Ammon's horn (tissue), 1 donor: ENCODE measurements around the gene CASP2.
"Not testable (repeated sequence)": the region's sequence is repeated elsewhere in the genome, so short reads cannot be mapped to it uniquely, and the experiment has no call there.

Experiments
- DNase-seq: peaks from one replicate; pipeline ENCODE4 v3.0.0-alpha.2; 2016; ENCODE audit warnings: low spot score

CASP2 gene

DNA sequence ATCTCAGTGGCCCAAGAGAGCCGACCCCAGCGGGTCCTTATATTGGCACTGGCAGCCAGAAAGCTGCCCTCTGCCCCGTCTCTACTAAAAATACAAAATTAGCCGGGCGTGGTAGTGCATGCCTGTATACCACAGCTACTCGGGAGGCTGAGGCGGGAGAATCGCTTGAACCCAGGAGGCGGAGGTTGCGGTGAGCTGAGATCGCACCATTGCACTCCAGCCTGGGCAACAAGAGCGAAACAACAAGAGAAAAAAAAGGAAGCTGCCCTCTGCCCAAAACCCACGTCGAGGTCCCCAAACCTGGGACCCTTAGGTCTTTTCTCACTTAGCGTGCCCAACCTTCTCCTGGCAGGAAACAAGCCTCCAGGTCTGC, 24.0 kb upstream of the CASP2 start:
- DNase-seq, result not testable (repeated sequence)

GRCh38 chr7:143265017-143265693, 23.0 kb upstream of the CASP2 start:
- no peak for DNase-seq

GRCh38 chr7:143269251-143269650, 18.9 kb upstream of the CASP2 start:
- no peak for DNase-seq

DNA sequence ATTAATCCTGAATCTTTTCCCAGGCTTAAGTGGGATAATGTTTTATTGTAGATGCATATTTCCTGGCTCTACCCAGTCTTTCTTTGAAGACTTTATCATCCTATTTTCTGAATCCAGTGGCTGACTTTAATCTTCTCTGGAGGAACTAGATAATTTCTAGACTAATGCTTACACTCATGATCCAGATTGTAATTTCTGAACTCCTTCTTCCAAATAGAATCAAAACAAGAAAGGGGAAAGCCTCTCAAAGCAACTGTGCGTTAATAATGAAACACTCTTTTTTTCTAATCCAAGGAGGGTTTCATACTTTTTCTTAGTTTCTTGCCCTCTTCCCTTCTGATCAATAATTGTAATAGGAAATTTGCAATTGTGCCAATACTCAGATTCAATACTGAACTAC, 16.9 kb upstream of the CASP2 start:
- DNase-seq, result no peak

GRCh38 chr7:143272871-143273270, 15.3 kb upstream of the CASP2 start:
- no peak for DNase-seq

GRCh38 chr7:143279186-143280098, 8.7 kb upstream of the CASP2 start:
- peak; percentile 91 for DNase-seq

DNA sequence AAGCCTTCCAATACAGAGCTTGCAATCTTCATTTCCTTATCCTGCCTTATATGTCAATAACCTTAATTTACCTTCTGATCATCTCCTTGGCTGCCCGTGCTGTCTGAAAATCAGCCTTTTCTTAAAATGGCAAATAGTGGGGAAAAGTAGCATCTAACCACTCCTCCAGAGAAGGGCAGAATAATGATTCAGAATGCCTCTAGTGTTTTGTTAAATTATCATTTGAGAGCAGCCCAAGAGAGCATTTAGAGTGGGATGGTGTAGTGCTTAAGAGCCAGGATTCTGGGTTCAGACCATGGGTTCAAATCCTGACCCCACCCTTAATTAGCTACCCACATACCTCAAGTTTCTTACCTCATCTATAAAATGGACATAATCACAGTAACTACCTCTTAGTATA, 8.0 kb upstream of the CASP2 start:
- no peak for DNase-seq

GRCh38 chr7:143280566-143280965, 7.6 kb upstream of the CASP2 start:
- no peak for DNase-seq

DNA sequence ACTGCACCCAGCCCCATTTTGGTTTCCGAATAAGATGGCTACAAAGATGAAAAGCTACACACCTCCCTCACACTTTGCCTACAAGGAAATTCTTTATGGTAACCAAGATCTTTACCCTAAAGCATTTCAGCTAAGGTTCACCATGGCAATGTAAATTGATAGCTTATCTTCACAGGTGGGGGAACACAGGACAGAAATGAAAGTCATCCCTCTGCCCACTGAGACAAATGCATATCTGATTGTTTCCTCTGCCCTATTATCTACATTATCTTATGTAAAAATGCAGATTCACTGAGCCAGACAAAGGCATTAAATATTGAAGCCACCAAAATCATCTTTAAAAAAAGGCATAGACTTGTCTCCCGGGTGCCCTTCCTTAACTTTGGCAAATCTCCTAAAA, 6.6 kb upstream of the CASP2 start:
- DNase-seq, result no peak

DNA sequence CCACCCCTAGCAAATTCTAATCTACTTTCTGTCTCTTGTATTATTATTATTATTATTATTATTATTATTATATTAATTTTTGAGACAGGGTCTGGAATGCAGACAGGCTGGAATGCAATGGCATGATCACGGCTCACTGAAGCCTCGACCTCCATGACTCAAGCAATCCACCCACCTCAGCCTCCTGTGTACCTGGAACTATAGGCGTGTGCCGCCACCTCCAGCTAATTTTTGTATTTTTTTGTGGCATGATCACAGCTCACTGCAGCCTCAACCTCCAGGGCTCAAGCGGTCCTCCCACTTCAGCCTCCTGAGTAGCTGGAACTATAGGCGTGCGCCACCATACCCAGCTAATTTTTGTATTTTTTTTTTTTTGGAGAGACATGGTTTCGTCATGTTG, 6.0 kb upstream of the CASP2 start:
- DNase-seq, result no peak

DNA sequence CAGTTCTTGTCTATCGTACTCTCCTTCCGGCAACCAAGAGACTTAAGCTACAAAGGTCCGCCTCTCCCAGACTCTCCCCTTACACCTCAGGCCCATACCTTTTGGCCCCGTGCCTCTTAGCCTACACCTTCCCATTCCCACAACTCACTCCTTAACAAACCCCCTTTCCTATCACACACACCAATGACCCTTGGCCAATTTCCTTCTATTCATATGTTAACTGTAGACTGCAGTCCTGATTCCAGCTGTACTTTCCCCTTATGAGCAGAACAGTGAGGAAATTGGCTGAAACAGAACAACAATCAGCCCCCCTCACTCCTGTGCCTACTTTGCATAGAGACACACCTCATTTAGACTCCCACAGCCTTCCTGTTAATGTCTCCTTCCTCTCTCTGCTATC, 4.8 kb upstream of the CASP2 start:
- no peak for DNase-seq

- peak; percentile 29 for DNase-seq
Observed at GRCh38 chr7:143284591-143285469, 3.3 kb upstream of the CASP2 start, which contains the start of gene TMEM139. Gene TMEM139, plus strand, starts transcription at chr7:143284958. Its CDS starts 1,000 bp downstream, at chr7:143285958.

DNA sequence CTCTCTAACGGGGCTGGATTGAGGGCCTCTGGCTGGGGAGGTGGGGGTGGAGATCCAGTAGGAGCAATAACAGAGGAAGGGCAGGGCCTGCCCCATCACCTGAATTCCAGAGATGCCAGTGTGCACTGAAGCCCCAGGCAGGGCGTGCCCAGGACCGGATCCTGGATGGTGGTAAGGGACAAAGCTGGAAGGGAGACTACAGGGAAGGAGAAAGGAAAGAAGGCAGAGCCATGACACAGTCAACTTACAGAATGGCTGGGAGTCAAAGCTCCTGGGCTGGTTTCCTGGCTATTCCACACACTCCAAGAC, 2.7 kb upstream of the CASP2 start:
- DNase-seq, result no peak

DNA sequence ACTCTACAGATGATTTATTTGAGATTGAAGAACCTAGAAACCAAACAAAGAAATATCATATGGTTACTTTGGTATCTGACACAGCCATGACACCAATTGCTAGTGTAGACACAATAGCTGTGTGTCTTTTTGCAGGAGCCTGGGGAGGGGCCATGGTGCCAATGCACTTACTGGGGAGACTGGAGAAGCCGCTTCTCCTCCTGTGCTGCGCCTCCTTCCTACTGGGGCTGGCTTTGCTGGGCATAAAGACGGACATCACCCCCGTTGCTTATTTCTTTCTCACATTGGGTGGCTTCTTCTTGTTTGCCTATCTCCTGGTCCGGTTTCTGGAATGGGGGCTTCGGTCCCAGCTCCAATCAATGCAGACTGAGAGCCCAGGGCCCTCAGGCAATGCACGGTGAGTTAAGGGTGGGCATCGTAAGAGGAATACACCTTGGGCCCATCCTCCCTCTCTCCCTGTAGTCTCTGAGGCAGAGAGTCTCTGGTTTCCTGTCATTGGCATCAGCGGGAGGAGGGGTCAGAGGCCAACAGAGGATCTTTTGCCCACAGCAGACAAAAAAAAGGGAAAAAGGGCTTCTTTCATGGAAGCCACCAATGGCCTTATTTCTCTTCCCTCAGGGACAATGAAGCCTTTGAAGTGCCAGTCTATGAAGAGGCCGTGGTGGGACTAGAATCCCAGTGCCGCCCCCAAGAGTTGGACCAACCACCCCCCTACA, 2.2 kb upstream of the CASP2 start:
- peak; percentile 85 for DNase-seq

GRCh38 chr7:143286522-143286890, 1.6 kb upstream of the CASP2 start:
- DNase-seq, result peak; percentile 63

DNA sequence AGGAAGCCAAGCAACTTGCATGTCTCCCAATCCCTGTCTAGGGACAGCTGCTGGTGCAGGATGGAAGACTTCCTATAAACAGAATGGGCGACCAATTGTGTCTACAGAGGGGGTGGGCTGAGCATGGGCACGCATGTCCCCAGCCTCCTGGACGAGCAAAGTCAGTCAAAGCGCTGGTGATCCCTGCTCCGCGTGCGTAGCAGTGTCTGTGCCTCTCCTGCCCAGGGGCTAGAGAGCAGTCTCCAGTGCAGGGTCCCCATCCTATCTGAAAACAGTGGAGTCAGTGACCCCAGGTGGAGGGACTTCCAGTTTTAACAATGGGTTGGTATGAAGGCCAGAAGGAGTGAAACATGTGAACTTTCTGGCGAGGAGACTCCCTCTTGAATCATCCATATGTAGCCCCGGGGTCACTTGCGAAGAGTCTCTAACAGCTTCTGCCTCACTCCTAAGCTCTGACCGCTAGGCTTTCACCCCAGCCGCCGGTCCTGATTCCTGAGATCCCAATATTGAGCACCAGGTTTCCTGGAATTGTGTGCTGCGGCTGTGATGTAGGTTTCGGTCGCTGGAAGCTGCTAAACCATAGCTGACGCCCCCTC, 714 bp upstream of the CASP2 start:
- no peak for DNase-seq

GRCh38 chr7:143288836-143289235, 685 bp downstream of the CASP2 start:
- DNase-seq, result no peak

DNA sequence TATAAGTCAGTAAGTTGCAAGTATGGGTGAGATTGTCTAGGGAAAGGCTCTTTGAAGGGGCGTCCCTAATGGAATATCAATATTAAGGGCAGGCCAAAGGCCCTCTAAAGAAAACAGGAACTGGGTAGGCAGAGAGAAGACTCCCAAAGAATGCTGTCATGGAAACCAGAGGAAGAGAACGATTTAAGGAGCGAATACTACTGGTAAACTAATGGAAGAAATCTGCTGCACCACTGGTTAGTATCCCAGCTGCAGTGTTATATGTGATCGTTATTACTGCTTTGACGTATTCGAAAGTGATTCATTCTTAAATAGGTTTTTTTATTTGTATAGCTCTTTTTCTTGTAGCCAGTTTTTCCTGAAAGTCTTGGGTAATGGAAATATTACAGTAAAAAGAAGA, 1.3 kb downstream of the CASP2 start:
- no peak for DNase-seq

DNA sequence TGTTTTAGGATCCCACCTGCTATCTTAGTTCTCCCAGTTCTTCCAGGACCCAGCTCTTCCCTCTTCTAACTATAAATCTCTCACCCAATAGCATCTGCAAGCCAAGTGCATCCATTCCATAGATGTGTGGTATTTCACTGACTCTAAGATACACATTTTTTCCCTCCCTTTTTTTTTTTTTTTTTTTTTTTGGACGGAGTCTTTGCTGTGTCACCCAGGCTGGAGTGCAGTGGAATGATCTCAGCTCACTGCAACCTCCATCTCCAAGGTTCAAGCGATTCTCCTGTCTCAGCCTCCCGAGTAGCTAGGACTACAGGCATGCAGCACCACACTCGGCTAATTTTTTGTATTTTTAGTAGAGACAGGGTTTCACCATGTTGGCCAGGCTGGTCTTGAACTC, 1.7 kb downstream of the CASP2 start:
- DNase-seq, result not testable (repeated sequence)

DNA sequence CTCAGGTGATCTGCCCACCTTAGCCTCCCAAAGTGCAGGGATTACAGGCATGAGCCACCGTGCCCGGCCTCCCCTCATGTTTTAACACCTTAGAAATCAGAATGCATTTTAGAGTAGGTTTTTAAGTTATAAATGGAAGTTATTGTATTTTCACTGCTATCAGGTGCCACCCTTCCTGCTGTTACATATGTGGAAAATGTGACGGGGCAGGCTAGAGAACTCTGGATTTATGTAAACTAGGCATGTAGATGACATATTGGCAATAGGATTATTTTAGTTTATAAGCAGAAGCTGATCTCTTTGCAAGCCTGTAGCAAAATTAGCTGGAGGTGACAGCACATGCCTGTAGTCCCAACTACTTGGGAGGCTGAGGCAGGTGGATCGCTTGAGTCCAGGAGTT, 2.1 kb downstream of the CASP2 start:
- DNase-seq, result no peak

- no peak for DNase-seq
Observed at GRCh38 chr7:143292876-143293275, 4.7 kb downstream of the CASP2 start.

DNA sequence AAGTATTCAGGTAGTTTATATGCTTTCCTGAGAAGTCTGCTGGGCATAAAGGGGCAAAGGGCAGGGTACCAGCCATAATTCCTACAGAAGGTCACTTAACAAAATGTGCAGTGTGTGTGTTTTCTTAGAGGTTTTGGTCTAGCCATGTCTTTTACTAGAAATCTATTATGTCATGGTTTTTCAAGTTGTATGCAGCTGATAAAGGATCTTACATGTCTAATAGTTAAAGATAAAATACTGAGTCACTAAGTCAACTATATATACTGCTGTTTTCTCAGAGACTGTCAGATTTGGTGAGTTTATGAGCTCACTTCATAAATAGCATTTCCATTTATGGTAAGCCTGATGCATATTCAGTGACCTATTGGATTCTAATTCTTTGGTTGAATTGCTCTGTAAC, 7.7 kb downstream of the CASP2 start:
- DNase-seq, result no peak
